ENCODE data around the gene SRRM5. TPM values are rescaled to one million over a fixed set of nuclear protein-coding genes. Genes with fewer than 3 reads are reported as not detected.
"Not testable (repeated sequence)": the region's sequence is repeated elsewhere in the genome, so short reads cannot be mapped to it uniquely, and the experiment has no call there.

SRRM5 gene
- total RNA-seq, 2 experiments from 2014 or later, result 0.39 to 0.59 TPM

GRCh38 chr19:43575156-43575950 lies 36.5 kb upstream of the SRRM5 start, which contains the start of the genes PINLYP and XRCC1:
Gene PINLYP, plus strand, starts transcription at chr19:43575801. Its CDS starts 1,391 bp downstream, at chr19:43577192.
Gene XRCC1, minus strand, starts transcription at chr19:43575527. Its CDS starts 69 bp downstream, at chr19:43575458.
- Mint-ChIP-seq H3K27me3 (no peaks in the 10 kb centered on the region), H3K27ac (peak within 1 kb of the TSS; percentile 86), H3K4me1 (ENCODE audit: low read depth) (peaks cover 24% of the 10 kb centered on the region), H3K4me3 (peak within 1 kb of the TSS; percentile 96), H3K9me3 (no peaks in the 10 kb centered on the region), H3K36me3 (peaks cover 1% of the 10 kb centered on the region)
- CTCF ChIA-PET, result interaction anchor here (0.6 to 5.7 kb wide), 10 partner anchors 10 to 234 kb away, joined by 3 to 56 read pairs (median 3); partner anchors contain the start of genes IRGQ and ZNF576
- POLR2A ChIA-PET, result interaction anchor here (0.7 to 1.5 kb wide), 3 partner anchors 12 to 20 kb away, joined by 3 to 17 read pairs (median 3); partner anchors contain the start of genes IRGQ and ZNF576
- DNase-seq, result peak; percentile 98
- intact Hi-C loops (cut with micrococcal nuclease), result loop anchor here (1.0 to 2.0 kb wide), 4 partner anchors 13 to 43 kb away; partner anchors contain the start of genes IRGQ, ZNF575 and ZNF576

GRCh38 chr19:43575955-43576878 lies 35.7 kb upstream of the SRRM5 start:
- no peak for DNase-seq
- Mint-ChIP-seq H3K36me3 (peaks cover 1% of the 10 kb centered on the region), H3K27me3 (no peaks in the 10 kb centered on the region), H3K9me3 (no peaks in the 10 kb centered on the region), H3K4me1 (ENCODE audit: low read depth) (peaks cover 21% of the 10 kb centered on the region), H3K27ac (peak overlapping the region; percentile 64), H3K4me3 (peak overlapping the region; percentile 59)
- CTCF ChIA-PET, result interaction anchor here (1.4 to 5.7 kb wide), 3 partner anchors 19 to 40 kb away, joined by 3 to 56 read pairs (median 6); partner anchors contain the start of genes IRGQ and ZNF576
- POLR2A ChIA-PET, result interaction anchor here (1.4 to 1.5 kb wide), 2 partner anchors 13 to 19 kb away, joined by 3 to 5 read pairs; no protein-coding TSS in a partner anchor
- intact Hi-C loops (cut with micrococcal nuclease), result loop anchor here (1.0 to 2.0 kb wide), 4 partner anchors 14 to 43 kb away; partner anchors contain the start of genes IRGQ, ZNF575 and ZNF576

GRCh38 chr19:43578787-43579186 lies 33.1 kb upstream of the SRRM5 start:
- no peaks in the 10 kb centered on the region for H3K27me3 Mint-ChIP-seq
- no peaks in the 10 kb centered on the region for H3K9me3 Mint-ChIP-seq
- no peak overlapping the region for H3K27ac Mint-ChIP-seq
- POLR2A ChIA-PET, result interaction anchor here (0.7 kb wide), 1 partner anchor 118 kb away, joined by 3 read pairs; no protein-coding TSS in a partner anchor
- DNase-seq, result no peak
- no peaks in the 10 kb centered on the region for H3K36me3 Mint-ChIP-seq
- no peak overlapping the region for H3K4me3 Mint-ChIP-seq
- intact Hi-C loops (cut with micrococcal nuclease), result no loop called here
- CTCF ChIA-PET, result interaction anchor here (5.7 kb wide), 1 partner anchor 16 kb away, joined by 56 read pairs; the partner anchor contains the start of genes IRGQ and ZNF576
- H3K4me1 Mint-ChIP-seq (ENCODE audit: low read depth), result peaks cover 10% of the 10 kb centered on the region

GRCh38 chr19:43581467-43581866 lies 30.4 kb upstream of the SRRM5 start:
- intact Hi-C loops (cut with micrococcal nuclease), result no loop called here
- POLR2A ChIA-PET, result interaction anchor here (2.2 kb wide), 1 partner anchor 13 kb away, joined by 6 read pairs; no protein-coding TSS in a partner anchor

GRCh38 chr19:43582495-43582894 lies 29.4 kb upstream of the SRRM5 start:
- CTCF ChIA-PET, result interaction anchor here (0.6 to 1.9 kb wide), 2 partner anchors 12 to 125 kb away, joined by 3 to 9 read pairs; no protein-coding TSS in a partner anchor
- intact Hi-C loops (cut with micrococcal nuclease), result no loop called here
- no peak overlapping the region for H3K27ac Mint-ChIP-seq

More at GRCh38 chr19:43581467-43581866, 30.4 kb upstream of the SRRM5 start:
- no peak for DNase-seq
- CTCF ChIA-PET, result no interaction called here
- peak overlapping the region; percentile 18 for H3K4me3 Mint-ChIP-seq
- no peak overlapping the region for H3K27ac Mint-ChIP-seq
- peaks cover 8% of the 10 kb centered on the region for H3K4me1 Mint-ChIP-seq (ENCODE audit: low read depth)
- H3K36me3 Mint-ChIP-seq, result no peaks in the 10 kb centered on the region
- H3K9me3 Mint-ChIP-seq, result no peaks in the 10 kb centered on the region
- no peaks in the 10 kb centered on the region for H3K27me3 Mint-ChIP-seq

DNA sequence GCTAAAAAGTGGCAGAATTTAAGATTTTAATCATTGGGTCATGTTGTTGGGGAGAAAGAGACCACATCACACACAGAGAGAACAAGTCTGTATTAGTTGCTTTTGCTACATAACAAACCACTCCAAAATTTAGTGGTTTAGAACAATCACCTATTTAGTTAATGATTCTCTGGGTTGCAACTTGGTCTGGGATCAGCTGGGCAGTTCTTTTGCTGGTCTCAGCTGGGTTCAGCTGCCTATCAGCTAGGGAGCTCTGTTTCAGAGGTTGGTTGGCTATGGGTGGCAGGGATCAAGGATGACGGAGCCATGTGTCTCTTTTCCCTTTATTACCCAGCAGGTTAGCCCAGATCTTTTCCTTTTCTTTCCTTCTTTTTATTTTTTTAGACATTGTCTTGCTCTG lies 27.4 kb upstream of the SRRM5 start:
- CTCF ChIA-PET, result interaction anchor here (1.2 to 1.3 kb wide), 2 partner anchors 10 to 137 kb away, joined by 5 to 7 read pairs; no protein-coding TSS in a partner anchor
- Mint-ChIP-seq H3K9me3 (no peaks in the 10 kb centered on the region), H3K4me1 (ENCODE audit: low read depth) (peaks cover 8% of the 10 kb centered on the region), H3K27me3 (no peaks in the 10 kb centered on the region), H3K4me3 (no peak overlapping the region), H3K36me3 (no peaks in the 10 kb centered on the region), H3K27ac (peak overlapping the region; percentile 5)
- intact Hi-C loops (cut with micrococcal nuclease), result no loop called here
- POLR2A ChIA-PET, result interaction anchor here (1.4 kb wide), 1 partner anchor 11 kb away, joined by 7 read pairs; the partner anchor contains the start of gene IRGQ
- DNase-seq, result no peak

More at GRCh38 chr19:43582495-43582894, 29.4 kb upstream of the SRRM5 start:
- H3K4me1 Mint-ChIP-seq (ENCODE audit: low read depth), result peaks cover 8% of the 10 kb centered on the region
- DNase-seq, result no peak
- H3K4me3 Mint-ChIP-seq, result no peak overlapping the region
- POLR2A ChIA-PET, result interaction anchor here (2.2 kb wide), 1 partner anchor 12 kb away, joined by 6 read pairs; no protein-coding TSS in a partner anchor
- no peaks in the 10 kb centered on the region for H3K36me3 Mint-ChIP-seq
- H3K27me3 Mint-ChIP-seq, result no peaks in the 10 kb centered on the region
- no peaks in the 10 kb centered on the region for H3K9me3 Mint-ChIP-seq

GRCh38 chr19:43586346-43586745 lies 25.5 kb upstream of the SRRM5 start:
- Mint-ChIP-seq H3K36me3 (peaks cover 5% of the 10 kb centered on the region), H3K9me3 (no peaks in the 10 kb centered on the region), H3K27me3 (no peaks in the 10 kb centered on the region), H3K4me3 (no peak overlapping the region), H3K27ac (no peak overlapping the region), H3K4me1 (ENCODE audit: low read depth) (peaks cover 17% of the 10 kb centered on the region)
- POLR2A ChIA-PET, result no interaction called here
- CTCF ChIA-PET, result no interaction called here
- DNase-seq, result no peak
- intact Hi-C loops (cut with micrococcal nuclease), result no loop called here

DNA sequence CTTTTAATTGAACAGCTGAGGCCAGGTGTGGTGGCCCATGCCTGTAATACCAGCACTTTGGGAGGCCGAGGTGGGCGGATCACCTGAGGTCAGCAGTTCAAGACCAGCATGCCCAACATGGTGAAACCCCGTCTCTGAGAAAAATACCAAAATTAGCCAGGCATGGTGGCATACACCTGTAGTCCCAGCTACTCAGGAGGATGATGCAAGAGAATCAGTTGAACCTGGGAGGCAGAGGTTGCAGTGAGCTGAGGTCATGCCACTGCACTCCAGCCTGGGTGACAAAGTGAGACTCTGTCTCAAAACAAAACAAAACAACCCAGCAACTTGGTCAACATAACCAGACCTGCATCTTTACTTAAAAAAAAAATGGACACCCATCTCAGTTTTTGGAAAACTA lies 24.9 kb upstream of the SRRM5 start:
- H3K9me3 Mint-ChIP-seq, POLR2A ChIA-PET, CTCF ChIA-PET: not testable (repeated sequence)

GRCh38 chr19:43589277-43589676 lies 22.6 kb upstream of the SRRM5 start:
- ChIA-PET CTCF (interaction anchor here (0.7 to 1.7 kb wide), 5 partner anchors 14 to 142 kb away, joined by 3 to 8 read pairs (median 4); partner anchors contain the start of genes PINLYP and XRCC1), POLR2A (no interaction called here)
- no peak for DNase-seq
- H3K9me3 Mint-ChIP-seq, result no peaks in the 10 kb centered on the region
- H3K27me3 Mint-ChIP-seq, result no peaks in the 10 kb centered on the region
- H3K36me3 Mint-ChIP-seq, result peaks cover 19% of the 10 kb centered on the region
- no peak overlapping the region for H3K27ac Mint-ChIP-seq
- intact Hi-C loops (cut with micrococcal nuclease), result no loop called here
- H3K4me1 Mint-ChIP-seq (ENCODE audit: low read depth), result peaks cover 23% of the 10 kb centered on the region
- H3K4me3 Mint-ChIP-seq, result no peak overlapping the region

More for the DNA sequence above, 24.9 kb upstream of the SRRM5 start:
- H3K27ac Mint-ChIP-seq; intact Hi-C loops (cut with micrococcal nuclease); H3K36me3 Mint-ChIP-seq; DNase-seq; H3K4me3 Mint-ChIP-seq; H3K27me3 Mint-ChIP-seq: not testable (repeated sequence)
- H3K4me1 Mint-ChIP-seq (ENCODE audit: low read depth), result peaks cover 17% of the 10 kb centered on the region

DNA sequence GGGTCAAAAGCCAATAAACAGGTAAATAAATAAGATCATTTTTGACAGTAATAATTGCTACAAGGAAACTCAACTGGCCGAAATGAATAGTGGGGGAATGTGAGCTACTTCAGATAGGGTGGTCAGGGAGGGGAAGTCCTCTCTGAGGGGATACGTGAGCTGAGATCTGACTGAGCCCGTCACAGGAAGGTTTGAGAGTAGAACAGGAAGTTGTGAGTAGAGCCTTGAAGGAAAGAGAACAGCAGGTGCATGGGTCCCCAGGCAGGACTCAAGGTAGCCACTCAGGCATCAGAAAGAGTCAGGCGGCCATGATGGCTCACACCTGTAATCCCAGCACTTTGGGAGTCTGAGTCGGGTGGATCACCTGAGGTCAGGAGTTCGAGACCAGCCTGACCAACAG lies 22.2 kb upstream of the SRRM5 start:
- Mint-ChIP-seq H3K4me1 (ENCODE audit: low read depth) (peaks cover 19% of the 10 kb centered on the region), H3K27ac (peak overlapping the region; percentile 28), H3K4me3 (no peak overlapping the region), H3K9me3 (no peaks in the 10 kb centered on the region), H3K27me3 (no peaks in the 10 kb centered on the region), H3K36me3 (peaks cover 19% of the 10 kb centered on the region)
- no peak for DNase-seq
- CTCF ChIA-PET, result interaction anchor here (1.5 to 1.7 kb wide), 3 partner anchors 15 to 143 kb away, joined by 3 to 4 read pairs (median 4); partner anchors contain the start of genes PINLYP and XRCC1
- intact Hi-C loops (cut with micrococcal nuclease), result no loop called here
- POLR2A ChIA-PET, result no interaction called here
